DND-41 (cell line): ENCODE data around the gene COL9A3.
A peak's percentile ranks its signal among the peaks of the same experiment; 100 is the strongest.
"Not testable (repeated sequence)": the region's sequence is repeated elsewhere in the genome, so short reads cannot be mapped to it uniquely, and the experiment has no call there.

Experiments
- ATAC-seq: fragments of 200-7000 bp; cut with Tn5 transposase; 3 replicates; pipeline ENCODE4 v1.9.1; 2021; ENCODE audit warnings: low read depth; ENCODE audit not compliant: insufficient read depth
- DNase-seq: peaks from one replicate; pipeline ENCODE4 v3.0.0-alpha.2; 2020
- H2AFZ ChIP-seq: 2 replicates; pipeline ENCODE4 v1.6.0; 2012; ENCODE audit warnings: low read depth, low read length
- H3K27ac ChIP-seq: 2 replicates; pipeline ENCODE4 v1.5.1; 2012; ENCODE audit warnings: low read length, inconsistent platforms
- H3K27me3 ChIP-seq: fragments of 200-600 bp; sonication (generic); 2 replicates; pipeline ENCODE4 v1.6.0; 2012; ENCODE audit warnings: low read length, mild to moderate bottlenecking, inconsistent platforms; ENCODE audit not compliant: insufficient read depth, poor library complexity
- H3K36me3 ChIP-seq: 2 replicates; pipeline ENCODE4 v1.5.1; 2012; ENCODE audit warnings: low read length, inconsistent platforms; ENCODE audit not compliant: insufficient read depth
- H3K4me1 ChIP-seq: 2 replicates; pipeline ENCODE4 v1.5.1; 2012; ENCODE audit warnings: mild to moderate bottlenecking, low read length; ENCODE audit not compliant: insufficient read depth
- H3K4me2 ChIP-seq: 2 replicates; pipeline ENCODE4 v1.6.0; 2012; ENCODE audit warnings: mild to moderate bottlenecking, moderate library complexity, low read length, inconsistent platforms; ENCODE audit not compliant: insufficient read depth
- H3K4me3 ChIP-seq, 2 experiments: fragments of 200-600 bp in 1 of 2; shearing (Covaris generic) in 1 of 2; 2 replicates each; pipeline ENCODE4 v1.5.1; 2012 to 2016; ENCODE audit warnings: inconsistent platforms in 2 of 2, low read length in 2 of 2, mild to moderate bottlenecking in 2 of 2, low read depth in 1 of 2, moderate library complexity in 1 of 2
- H3K79me2 ChIP-seq: 2 replicates; pipeline ENCODE4 v1.6.0; 2012; ENCODE audit warnings: low read length, inconsistent platforms; ENCODE audit not compliant: insufficient read depth
- H3K9ac ChIP-seq: 2 replicates; pipeline ENCODE4 v1.6.0; 2012; ENCODE audit warnings: low read depth, mild to moderate bottlenecking, inconsistent platforms, low read length, moderate library complexity
- H3K9me3 ChIP-seq: 2 replicates; pipeline ENCODE4 v1.5.1; 2012; ENCODE audit warnings: low read length, moderate library complexity, mild to moderate bottlenecking, inconsistent platforms; ENCODE audit not compliant: insufficient read depth, severe bottlenecking
- H4K20me1 ChIP-seq: 2 replicates; pipeline ENCODE4 v1.6.0; 2012; ENCODE audit warnings: low read length; ENCODE audit not compliant: insufficient read depth
- CTCF ChIP-seq: IDR thresholded peaks from 2 replicates; pipeline ENCODE4 v1.5.1; 2012; ENCODE audit warnings: borderline replicate concordance, low read length, moderate library complexity, mild to moderate bottlenecking; ENCODE audit not compliant: poor library complexity, severe bottlenecking; ENCODE audit errors: extremely low read depth
- EZH2 ChIP-seq: IDR thresholded peaks from 3 replicates; pipeline ENCODE4 v1.6.1; 2012; ENCODE audit warnings: borderline replicate concordance, low read depth, mild to moderate bottlenecking, moderate library complexity, low read length, inconsistent platforms; ENCODE audit not compliant: severe bottlenecking

The COL9A3 gene

DNA sequence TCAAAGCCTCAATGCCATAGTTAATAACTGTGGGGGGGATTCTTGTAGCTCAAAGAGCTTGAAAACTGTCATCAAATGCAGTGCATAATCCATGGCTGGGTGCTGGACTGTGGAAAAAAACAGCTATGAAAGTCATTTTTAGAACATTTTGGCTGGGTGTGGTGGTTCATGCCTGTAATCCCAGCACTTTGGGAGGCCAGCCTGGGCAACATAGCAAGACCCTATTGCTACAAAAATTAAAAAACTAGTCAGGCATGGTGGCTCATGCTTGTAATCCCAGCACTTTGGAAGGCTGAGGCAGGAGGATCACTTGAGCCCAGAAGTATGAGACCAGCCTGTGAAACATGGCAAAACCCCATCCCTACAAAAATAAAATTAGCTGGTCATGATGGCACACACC is 32.6 kb downstream of the COL9A3 start:
- Histone ChIP-seq H3K9me3 (no peaks in the 10 kb centered on the region), H3K4me1 (no peaks in the 10 kb centered on the region), H3K79me2 (peaks cover 13% of the 10 kb centered on the region), H3K9ac (no peak overlapping the region), H3K36me3 (peaks cover 71% of the 10 kb centered on the region), H4K20me1 (peaks cover 20% of the 10 kb centered on the region; the same call in 1 of the 2 replicates), H3K27me3 (no peaks in the 10 kb centered on the region), H3K4me3 (no peak overlapping the region), H3K27ac (no peak overlapping the region), H2AFZ (no peak overlapping the region), H3K4me2 (no peak overlapping the region)
- ATAC-seq = no peak
- DNase-seq = no peak
- TF ChIP-seq CTCF (no peak), EZH2 (no peak)

- no peaks in the 10 kb centered on the region for H3K27me3 ChIP-seq
- no peak overlapping the region for H3K4me3 ChIP-seq
- H3K4me1 ChIP-seq = no peaks in the 10 kb centered on the region
- no peaks in the 10 kb centered on the region for H3K9me3 ChIP-seq
- TF ChIP-seq EZH2 (no peak), CTCF (no peak)
- H4K20me1 ChIP-seq = peaks cover 23% of the 10 kb centered on the region; the same call in 1 of the 2 replicates
- no peak overlapping the region for H3K9ac ChIP-seq
- peaks cover 18% of the 10 kb centered on the region for H3K79me2 ChIP-seq
- H3K4me2 ChIP-seq = no peak overlapping the region
- H3K36me3 ChIP-seq = peaks cover 78% of the 10 kb centered on the region
- H3K27ac ChIP-seq = no peak overlapping the region
- no peak overlapping the region for H2AFZ ChIP-seq
- ATAC-seq = peak; percentile 14; the same call in 1 of the 3 replicates
- no peak for DNase-seq
These were observed 33.6 kb downstream of the COL9A3 start for GRCh38 chr20:62850333-62850974.

DNA sequence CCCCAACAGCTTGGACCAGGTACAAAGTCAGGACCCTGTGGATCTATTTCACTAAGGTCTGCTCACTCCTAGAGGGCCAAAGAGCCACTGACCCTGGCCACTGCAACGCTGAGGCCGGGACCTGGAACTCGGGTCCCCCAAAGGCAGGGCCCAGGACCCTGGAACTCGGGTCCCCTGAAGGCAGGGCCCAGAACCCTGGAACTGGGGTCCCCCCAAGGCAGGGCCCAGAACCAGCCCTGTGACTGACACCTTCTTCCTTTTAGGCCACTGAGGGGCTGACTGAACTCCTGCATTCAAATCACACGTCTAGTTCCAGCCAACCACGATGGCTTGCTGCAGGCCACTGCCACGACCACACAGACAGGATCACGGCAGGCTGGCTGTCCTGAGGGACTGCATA is 35.3 kb downstream of the COL9A3 start:
- no peak for DNase-seq
- no peak for ATAC-seq
- Histone ChIP-seq H3K27me3 (no peaks in the 10 kb centered on the region), H3K79me2 (peaks cover 24% of the 10 kb centered on the region), H3K4me2 (no peak overlapping the region), H3K4me1 (no peaks in the 10 kb centered on the region), H3K9me3 (no peaks in the 10 kb centered on the region), H3K9ac (no peak overlapping the region), H2AFZ (no peak overlapping the region), H3K27ac (no peak overlapping the region), H3K36me3 (peaks cover 75% of the 10 kb centered on the region), H4K20me1 (peaks cover 29% of the 10 kb centered on the region; the same call in 1 of the 2 replicates), H3K4me3 (no peak overlapping the region)
- no peak for TF ChIP-seq CTCF
- TF ChIP-seq EZH2 = no peak

DNA sequence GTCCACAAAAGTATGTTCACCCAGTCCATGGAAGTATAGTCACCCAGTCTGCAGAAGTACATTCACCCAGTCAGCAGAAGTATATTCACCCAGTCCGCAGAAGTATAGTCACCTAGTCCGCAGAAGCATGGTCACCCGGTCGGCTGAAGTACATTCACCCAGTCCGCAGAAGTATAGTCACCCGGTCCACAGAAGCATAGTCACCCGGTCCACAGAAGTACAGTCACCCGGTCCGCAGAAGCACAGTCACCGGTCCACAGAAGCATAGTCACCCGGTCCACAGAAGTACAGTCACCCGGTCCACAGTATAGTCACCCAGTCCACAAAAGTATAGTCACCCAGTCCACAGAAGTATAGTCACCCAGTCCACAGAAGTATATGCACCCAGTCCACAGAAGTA is 36.0 kb downstream of the COL9A3 start:
- Histone ChIP-seq H3K79me2 (peaks cover 26% of the 10 kb centered on the region), H3K9me3 (no peaks in the 10 kb centered on the region), H3K4me3 (no peak overlapping the region), H2AFZ (no peak overlapping the region), H3K27me3 (no peaks in the 10 kb centered on the region), H3K9ac (no peak overlapping the region), H4K20me1 (peaks cover 28% of the 10 kb centered on the region; the same call in 1 of the 2 replicates), H3K4me2 (no peak overlapping the region), H3K27ac (no peak overlapping the region), H3K36me3 (peaks cover 74% of the 10 kb centered on the region), H3K4me1 (no peaks in the 10 kb centered on the region)
- no peak for ATAC-seq
- DNase-seq = no peak
- TF ChIP-seq CTCF = no peak
- no peak for TF ChIP-seq EZH2

- not testable (repeated sequence) for DNase-seq, H3K4me2 ChIP-seq, H3K4me3 ChIP-seq, H3K4me1 ChIP-seq, H2AFZ ChIP-seq, H3K9ac ChIP-seq, H3K27ac ChIP-seq, H3K27me3 ChIP-seq, H3K9me3 ChIP-seq, ATAC-seq
- Histone ChIP-seq H3K36me3 (peaks cover 73% of the 10 kb centered on the region), H3K79me2 (peaks cover 30% of the 10 kb centered on the region), H4K20me1 (peaks cover 31% of the 10 kb centered on the region; the same call in 1 of the 2 replicates)
These were observed 36.5 kb downstream of the COL9A3 start for GRCh38 chr20:62853304-62853703.
